Gastroesophageal sphincter (tissue), 3 donors: ENCODE results near the gene STEAP3.

Experiments
- POLR2A ChIP-seq, 2 donors: fragments of 450-650 bp; IDR thresholded peaks; one replicate each; pipeline ENCODE4 v1.6.1; 2017; ENCODE audit warnings: antibody characterized with exemption in 2 of 2, mild to moderate bottlenecking in 2 of 2, moderate library complexity in 1 of 2
- TF ChIP-seq, protein P1 (sequence below), 4 experiments: fragments of 200-600 bp in 2 of 4; fragments of 450-650 bp in 2 of 4; sonication (generic) in 1 of 4; IDR thresholded peaks; one replicate each; pipeline ENCODE4 v1.5.1; 2017 to 2019; ENCODE audit warnings: antibody characterized with exemption in 4 of 4, mild to moderate bottlenecking in 2 of 4, moderate library complexity in 2 of 4

- TF ChIP-seq, protein P1, sequence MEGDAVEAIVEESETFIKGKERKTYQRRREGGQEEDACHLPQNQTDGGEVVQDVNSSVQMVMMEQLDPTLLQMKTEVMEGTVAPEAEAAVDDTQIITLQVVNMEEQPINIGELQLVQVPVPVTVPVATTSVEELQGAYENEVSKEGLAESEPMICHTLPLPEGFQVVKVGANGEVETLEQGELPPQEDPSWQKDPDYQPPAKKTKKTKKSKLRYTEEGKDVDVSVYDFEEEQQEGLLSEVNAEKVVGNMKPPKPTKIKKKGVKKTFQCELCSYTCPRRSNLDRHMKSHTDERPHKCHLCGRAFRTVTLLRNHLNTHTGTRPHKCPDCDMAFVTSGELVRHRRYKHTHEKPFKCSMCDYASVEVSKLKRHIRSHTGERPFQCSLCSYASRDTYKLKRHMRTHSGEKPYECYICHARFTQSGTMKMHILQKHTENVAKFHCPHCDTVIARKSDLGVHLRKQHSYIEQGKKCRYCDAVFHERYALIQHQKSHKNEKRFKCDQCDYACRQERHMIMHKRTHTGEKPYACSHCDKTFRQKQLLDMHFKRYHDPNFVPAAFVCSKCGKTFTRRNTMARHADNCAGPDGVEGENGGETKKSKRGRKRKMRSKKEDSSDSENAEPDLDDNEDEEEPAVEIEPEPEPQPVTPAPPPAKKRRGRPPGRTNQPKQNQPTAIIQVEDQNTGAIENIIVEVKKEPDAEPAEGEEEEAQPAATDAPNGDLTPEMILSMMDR (IDR thresholded peaks at IDR 0.05), result no peak
- TF ChIP-seq POLR2A (IDR thresholded peaks at IDR 0.05), result no peak
Measured at GRCh38 chr2:119286661-119287060, 63.0 kb downstream of the STEAP3 start.
